Mesenteric fat pad (tissue), 1 donor: Measurements from ENCODE around the gene TLE2. TPM values are rescaled to one million over a fixed set of nuclear protein-coding genes. Genes with fewer than 3 reads are reported as not detected.
"Not testable (repeated sequence)": the region's sequence is repeated elsewhere in the genome, so short reads cannot be mapped to it uniquely, and the experiment has no call there.

Experiments used
- DNase-seq: peaks from one replicate; pipeline ENCODE4 v3.0.0-alpha.2; 2020; ENCODE audit warnings: low spot score
- total RNA-seq: library from RNA; stranded (reverse); fragmentation: NEBNext Ultra II Directional; extraction: Animal tissue kit (Norgen Biotek cat#: 25700); gene quantifications from one replicate; pipeline ENCODE4 v1.2.1, GENCODE V29; 2021
- donor health status: DM: yes; HTN: yes; CAD: no.

TLE2 gene
- total RNA-seq, 1 donor from 2014 or later = 35.6 TPM

DNA sequence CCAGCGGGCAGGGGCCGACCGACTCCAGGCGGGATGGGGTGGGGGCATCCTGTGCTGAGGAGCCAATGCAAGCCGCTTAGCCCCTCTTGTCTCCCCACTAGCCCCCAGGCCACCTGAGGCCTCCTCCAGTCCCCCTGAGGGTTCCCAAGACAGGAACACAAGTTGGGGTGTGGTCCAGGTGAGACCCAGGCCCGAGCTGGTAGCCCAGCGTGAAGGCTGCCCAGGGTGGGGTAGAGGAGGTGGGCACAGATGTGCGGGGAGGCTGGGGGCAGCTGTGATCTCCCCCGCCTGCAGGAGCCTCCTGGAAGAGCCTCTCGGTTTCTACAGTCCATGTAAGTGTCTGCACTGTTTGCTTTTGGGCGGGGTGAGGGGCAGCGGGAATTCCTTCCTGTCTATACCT, 41.3 kb downstream of the TLE2 start:
- DNase-seq = no peak

DNA sequence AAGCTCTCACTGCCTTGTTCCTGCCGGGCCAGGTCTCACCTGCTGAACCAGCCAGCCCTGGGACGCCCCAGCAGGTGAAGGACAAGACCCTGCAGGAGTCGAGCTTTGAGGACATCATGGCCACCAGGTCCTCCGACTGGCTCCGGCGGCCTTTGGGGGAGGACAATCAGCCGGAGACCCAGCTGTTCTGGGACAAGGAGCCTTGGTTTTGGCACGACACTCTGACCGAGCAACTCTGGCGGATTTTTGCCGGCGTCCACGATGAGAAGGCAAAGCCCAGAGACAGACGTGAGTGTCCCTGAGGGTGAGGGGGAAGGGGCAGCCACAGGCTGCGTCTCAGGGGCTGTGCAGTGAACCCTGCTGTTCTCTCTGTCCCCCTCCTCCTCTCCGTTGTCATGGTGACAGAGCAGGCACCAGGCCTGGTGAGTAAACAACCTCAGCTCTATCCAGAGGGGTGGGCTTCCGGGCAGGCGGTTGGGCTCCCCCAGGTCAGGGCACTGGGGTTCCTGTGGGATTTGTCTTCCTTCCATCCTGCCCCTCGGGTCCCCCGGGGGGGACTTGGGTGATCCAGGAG, 42.0 kb downstream of the TLE2 start:
- DNase-seq = no peak

- no peak for DNase-seq
Measured at GRCh38 chr19:2984215-2984528, 44.9 kb downstream of the TLE2 start.

DNA sequence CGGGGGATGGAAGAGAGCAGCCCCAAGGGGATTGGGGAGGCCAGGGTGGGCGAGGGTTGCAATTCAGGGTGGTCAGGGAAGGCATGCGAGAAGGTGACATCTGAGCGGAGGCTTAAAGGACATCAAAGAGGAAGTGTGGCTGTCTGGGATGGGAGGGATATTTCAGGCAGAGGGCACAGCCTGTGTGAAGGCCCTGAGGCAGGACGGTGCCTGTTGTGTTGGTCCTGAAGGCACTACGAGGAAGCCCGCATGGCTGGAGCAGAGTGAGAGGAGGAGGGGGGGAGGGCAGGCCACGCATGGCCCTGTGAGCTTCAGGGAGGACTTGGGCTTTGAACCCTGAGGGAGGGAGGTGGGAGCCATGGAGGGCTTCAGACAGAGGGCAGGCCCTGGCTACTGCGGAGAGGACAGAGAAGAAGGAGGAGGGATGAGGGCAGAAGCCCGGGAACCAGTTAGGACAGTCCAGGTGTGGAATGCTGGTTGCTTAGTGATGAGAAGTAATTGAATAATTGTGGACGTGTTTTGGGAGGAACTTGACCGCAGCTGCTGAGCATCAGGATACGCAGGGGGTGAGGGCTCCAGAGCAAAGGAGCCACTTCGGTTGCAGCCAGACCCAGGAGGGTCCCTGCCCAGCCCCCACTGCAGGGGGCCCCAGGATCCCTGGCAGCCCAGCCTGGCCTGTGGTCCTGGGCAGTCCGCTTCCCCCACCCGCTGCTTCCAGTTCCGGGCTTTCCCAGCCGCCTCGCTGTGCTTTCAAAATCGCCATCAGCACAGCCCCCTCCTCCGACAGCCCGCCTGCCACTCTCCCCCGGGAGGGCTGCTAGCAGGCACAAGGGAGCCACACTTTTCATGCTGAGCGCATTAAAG, 45.5 kb downstream of the TLE2 start:
- peak; percentile 92 for DNase-seq

DNA sequence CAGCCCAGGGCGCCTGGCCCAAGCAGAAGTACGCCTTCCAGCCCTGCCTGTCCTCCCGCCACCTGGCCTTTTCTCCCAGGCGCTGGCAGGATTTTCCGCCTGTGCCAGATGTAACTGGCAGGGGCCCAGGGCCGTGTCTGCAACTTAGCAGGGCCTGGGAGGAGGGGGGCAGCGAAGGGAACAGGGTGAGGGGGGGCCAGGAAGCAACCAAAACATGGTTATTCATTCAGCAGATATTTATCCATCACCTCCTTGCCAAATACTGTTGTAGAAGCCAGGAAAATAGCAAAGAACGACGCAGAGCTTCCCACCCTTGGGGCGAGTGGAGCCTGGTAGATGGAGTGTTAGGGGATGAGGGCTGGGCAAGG, 46.1 kb downstream of the TLE2 start:
- DNase-seq = peak; percentile 92

DNA sequence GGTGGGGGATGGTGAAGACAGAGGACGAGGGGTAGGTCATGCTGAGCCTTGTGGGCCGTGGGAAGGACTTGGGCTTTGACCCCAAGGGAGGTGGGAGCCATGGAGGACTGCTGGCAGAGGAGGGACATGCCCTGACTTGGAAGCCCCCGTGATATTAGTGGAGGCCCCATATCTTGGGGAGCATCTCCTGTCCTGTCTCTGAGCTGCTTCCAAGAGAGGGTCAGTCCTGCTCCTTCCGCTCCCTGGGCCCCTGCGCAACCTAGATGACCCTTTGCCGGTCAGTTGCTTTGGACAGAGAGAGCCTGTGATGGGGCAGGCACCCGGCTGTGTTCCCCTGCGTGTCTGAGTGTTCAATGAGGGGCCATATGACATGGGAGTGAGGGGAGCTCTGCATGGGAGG, 46.5 kb downstream of the TLE2 start:
- DNase-seq = no peak

DNA sequence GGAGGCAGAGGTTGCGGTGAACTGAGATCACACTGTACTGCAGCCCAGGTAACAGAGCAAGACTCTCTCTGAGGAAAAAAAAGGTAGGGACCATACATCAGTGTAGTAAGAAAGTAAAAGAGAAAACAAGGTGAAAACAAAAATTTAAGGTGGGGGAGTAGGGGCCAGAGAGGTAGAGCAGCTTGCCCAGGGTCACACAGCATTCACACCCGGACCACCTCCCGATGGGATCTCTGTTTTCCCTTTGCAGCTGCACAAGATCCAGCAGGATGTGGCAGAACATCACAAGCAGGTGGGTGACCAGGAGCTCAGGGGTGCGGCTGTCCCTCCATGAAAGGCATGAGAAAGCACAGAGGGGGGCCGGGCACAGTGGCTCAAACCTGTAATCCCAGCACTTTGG, 47.2 kb downstream of the TLE2 start:
- no peak for DNase-seq

GRCh38 chr19:2978772-2979171, 50.3 kb downstream of the TLE2 start:
- DNase-seq = no peak

- DNase-seq = no peak
Measured at GRCh38 chr19:2978166-2978767, 50.8 kb downstream of the TLE2 start.

GRCh38 chr19:2977746-2978138, 51.3 kb downstream of the TLE2 start:
- DNase-seq = no peak

- peak; percentile 97 for DNase-seq
Measured at GRCh38 chr19:2977001-2977745, 51.9 kb downstream of the TLE2 start, which contains the start of gene TLE6. Gene TLE6, plus strand, starts transcription at chr19:2977564. Its CDS starts 670 bp downstream, at chr19:2978234.

DNA sequence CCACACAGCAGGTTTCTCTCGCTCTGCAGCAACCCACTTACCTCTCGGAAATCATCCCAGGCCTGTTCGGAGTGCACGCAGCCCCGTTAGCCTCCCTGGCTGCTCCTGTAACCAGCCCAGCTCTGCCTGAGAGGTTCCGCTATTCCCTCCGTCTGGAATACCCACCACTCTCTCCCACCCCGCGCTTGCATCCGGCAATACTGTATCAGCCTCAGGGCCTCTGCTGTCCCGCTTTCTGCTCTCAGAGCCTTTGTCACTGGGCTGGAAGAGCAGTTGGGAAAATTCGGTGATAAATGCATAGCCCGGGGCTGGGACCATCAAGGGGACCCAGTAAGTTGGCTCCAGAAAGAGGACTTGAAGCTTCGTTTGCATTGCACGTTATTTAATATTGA, 52.5 kb downstream of the TLE2 start:
- DNase-seq = no peak

DNA sequence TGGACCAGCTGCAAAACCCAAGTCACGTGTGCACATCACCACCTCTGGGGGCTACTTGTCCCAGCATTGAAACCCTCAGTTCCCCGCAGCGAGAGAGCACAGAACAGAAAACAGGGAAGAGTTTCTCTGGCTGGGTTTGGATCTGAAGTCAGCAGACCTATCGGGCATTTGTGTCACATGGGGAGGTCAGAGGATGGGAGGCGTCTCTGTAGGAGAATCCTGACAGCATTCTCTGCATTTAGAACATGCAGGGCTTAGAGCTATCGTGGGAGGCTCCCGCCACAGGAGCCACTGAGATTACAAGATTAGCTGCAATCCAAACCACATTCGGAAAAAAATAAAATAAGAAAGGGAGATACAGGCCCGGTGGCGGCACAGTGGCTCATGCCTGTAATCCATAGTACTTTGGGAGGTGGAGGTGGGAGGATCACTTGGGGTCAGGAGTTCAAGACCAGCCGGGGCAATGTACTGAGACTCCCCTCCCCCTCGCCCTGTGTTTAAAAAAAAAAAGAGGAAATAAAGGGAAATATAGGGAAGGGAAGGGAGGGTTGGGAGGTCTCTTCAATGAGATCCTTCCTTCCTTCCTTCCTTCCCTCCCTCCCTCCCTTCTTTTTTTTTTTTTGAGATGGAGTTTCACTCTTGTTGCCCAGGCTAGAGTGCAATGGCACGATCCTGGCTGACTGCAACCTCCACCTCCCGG, 54.6 kb downstream of the TLE2 start:
- DNase-seq = no peak

DNA sequence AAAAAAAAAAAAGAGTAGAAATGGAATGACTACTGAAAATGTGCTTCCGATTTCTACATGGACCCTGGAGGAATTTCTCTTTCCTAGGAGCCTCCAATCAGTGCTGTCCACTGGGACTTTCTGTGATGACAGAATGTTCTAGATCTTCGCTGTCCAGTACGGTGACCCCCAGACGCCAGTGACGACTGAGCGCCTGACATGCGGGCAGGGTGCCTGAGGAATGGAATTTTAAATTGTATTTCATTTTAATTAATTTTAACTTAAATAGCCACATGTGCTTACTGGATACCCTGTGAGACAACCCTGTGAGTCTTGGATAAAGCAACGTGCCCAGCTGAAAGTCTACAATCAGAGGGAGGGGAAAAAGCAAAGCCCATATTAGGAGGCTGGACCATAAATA, 55.9 kb downstream of the TLE2 start:
- no peak for DNase-seq

GRCh38 chr19:2970201-2970835, 58.8 kb downstream of the TLE2 start:
- no peak for DNase-seq

GRCh38 chr19:2969104-2969504, 60.0 kb downstream of the TLE2 start:
- DNase-seq = no peak

GRCh38 chr19:2967972-2968371, 61.1 kb downstream of the TLE2 start:
- no peak for DNase-seq

- DNase-seq = no peak
Measured at GRCh38 chr19:2964874-2965273, 64.2 kb downstream of the TLE2 start.

GRCh38 chr19:2963631-2964030, 65.4 kb downstream of the TLE2 start:
- DNase-seq = not testable (repeated sequence)

DNA sequence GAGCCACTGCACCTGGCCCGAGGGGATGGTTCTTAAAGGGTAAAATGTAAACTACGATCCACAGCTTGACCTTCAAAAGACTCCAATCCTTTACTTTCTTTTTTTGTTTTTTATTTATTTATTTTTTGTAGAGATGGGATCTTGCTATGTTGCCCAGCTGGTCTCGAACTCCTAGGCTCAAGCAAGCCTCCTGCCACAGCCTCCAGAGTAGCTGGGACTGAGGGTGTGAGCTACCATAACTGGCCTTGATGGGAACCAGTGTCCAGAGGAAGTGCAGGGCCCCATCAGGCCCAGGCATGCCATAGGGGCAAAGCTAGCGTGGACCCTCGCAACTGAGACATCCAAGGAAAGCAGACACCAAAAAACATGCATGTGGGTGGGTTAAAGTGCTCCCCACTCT, 66.0 kb downstream of the TLE2 start:
- no peak for DNase-seq
